ACC112 (cell line): ENCODE measurements around the gene TYMS.
"Not testable (repeated sequence)": the region's sequence is repeated elsewhere in the genome, so short reads cannot be mapped to it uniquely, and the experiment has no call there.

Source experiments
- H2AFZ ChIP-seq: fragments of 200-600 bp; sonication (generic); one replicate; pipeline ENCODE4 v1.6.0; 2017; ENCODE audit warnings: antibody characterized with exemption, low read length; ENCODE audit not compliant: unreplicated experiment
- H3K27ac ChIP-seq: fragments of 200-600 bp; sonication (generic); 2 replicates; pipeline ENCODE4 v1.5.1; 2014; ENCODE audit warnings: low read depth, mild to moderate bottlenecking, antibody characterized with exemption, low read length, moderate library complexity
- H3K27me3 ChIP-seq: fragments of 200-600 bp; sonication (generic); 2 replicates; pipeline ENCODE4 v1.6.1; 2014; ENCODE audit warnings: mild to moderate bottlenecking, antibody characterized with exemption, low read length, moderate library complexity, mixed read lengths; ENCODE audit not compliant: insufficient read depth
- H3K36me3 ChIP-seq: fragments of 200-600 bp; sonication (generic); 2 replicates; pipeline ENCODE4 v1.6.1; 2016; ENCODE audit warnings: mild to moderate bottlenecking, antibody characterized with exemption, low read length, moderate library complexity, mixed read lengths; ENCODE audit not compliant: insufficient read depth
- H3K4me1 ChIP-seq: fragments of 200-600 bp; sonication (generic); one replicate; pipeline ENCODE4 v1.6.1; 2016; ENCODE audit warnings: low read length, mixed read lengths; ENCODE audit not compliant: insufficient read depth, unreplicated experiment, control insufficient read depth
- H3K4me3 ChIP-seq: fragments of 200-600 bp; sonication (generic); 2 replicates; pipeline ENCODE4 v1.5.1; 2014; ENCODE audit warnings: mild to moderate bottlenecking, low read depth, low read length
- H3K79me2 ChIP-seq: fragments of 200-600 bp; sonication (generic); one replicate; pipeline ENCODE4 v1.6.0; 2016; ENCODE audit warnings: low read length; ENCODE audit not compliant: control insufficient read depth, unreplicated experiment, insufficient read depth

Gene TYMS

DNA sequence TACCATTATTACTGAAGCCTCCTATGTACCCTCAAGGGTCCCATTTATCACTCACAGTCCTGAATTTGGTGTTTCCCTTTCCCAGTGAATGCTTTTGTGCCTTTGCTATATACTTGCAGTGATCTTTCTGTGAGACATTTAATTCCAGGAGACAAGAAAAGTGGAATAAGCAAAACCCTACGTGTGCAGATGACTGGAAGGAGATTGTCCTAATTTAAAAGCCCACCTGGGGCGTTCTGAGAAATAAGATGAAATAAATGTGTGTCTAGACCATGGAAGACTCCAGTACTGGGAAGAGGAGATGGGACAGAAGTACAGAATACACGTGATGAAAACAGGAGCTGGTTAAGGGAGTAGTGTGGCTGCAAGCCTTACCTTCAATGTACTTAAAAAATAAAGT lies 19.3 kb downstream of the TYMS start:
- Histone ChIP-seq H3K36me3 (peaks cover 29% of the 10 kb centered on the region), H3K4me1 (no peaks in the 10 kb centered on the region), H3K4me3 (no peak overlapping the region), H3K27ac (no peak overlapping the region), H3K27me3 (no peaks in the 10 kb centered on the region), H2AFZ (no peak overlapping the region), H3K79me2 (no peaks in the 10 kb centered on the region)

DNA sequence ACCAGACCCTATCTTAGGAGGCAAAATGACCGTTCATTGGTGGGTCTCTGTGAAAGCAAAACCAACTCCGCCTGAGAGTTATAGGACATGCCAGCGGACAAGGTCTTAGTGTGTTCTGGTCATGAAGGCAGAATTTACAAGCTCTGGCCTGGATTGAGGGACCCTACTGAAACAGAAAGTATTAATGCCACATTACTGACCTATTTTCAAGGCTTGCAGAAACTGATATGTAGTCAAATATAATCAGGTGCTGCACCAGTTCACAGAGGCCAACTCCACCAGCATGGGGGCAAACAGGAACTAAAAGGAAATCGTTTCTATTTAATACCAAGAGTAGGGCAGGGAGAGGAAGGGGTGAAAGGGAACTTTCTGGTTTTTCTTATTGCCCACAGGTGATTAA lies 19.7 kb downstream of the TYMS start:
- peaks cover 31% of the 10 kb centered on the region for H3K36me3 ChIP-seq
- no peak overlapping the region for H2AFZ ChIP-seq
- H3K27ac ChIP-seq: no peak overlapping the region
- H3K27me3 ChIP-seq: no peaks in the 10 kb centered on the region
- no peaks in the 10 kb centered on the region for H3K79me2 ChIP-seq
- H3K4me3 ChIP-seq: no peak overlapping the region
- no peaks in the 10 kb centered on the region for H3K4me1 ChIP-seq

DNA sequence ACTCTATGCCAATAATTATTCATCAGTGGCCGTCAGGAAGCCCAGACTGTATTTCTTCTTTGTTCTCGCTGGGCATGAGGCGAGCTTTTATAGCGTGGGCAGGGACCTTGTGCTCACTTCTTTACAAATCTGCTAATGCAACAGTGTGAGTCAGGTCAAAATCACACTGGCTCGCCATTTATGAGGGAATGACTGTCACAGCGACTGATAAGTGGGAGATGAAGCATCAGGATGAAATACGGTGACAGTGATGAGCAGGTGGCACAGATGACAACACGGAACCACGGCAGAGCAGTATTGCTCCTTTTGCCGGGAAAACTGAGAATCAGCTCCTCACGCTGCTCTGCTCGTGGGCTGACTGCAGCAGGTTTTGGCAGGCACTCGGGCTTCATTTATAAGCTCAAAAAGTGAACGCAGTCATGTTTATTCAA lies 20.5 kb downstream of the TYMS start:
- Histone ChIP-seq H3K27ac (no peak overlapping the region), H3K36me3 (peaks cover 25% of the 10 kb centered on the region)

DNA sequence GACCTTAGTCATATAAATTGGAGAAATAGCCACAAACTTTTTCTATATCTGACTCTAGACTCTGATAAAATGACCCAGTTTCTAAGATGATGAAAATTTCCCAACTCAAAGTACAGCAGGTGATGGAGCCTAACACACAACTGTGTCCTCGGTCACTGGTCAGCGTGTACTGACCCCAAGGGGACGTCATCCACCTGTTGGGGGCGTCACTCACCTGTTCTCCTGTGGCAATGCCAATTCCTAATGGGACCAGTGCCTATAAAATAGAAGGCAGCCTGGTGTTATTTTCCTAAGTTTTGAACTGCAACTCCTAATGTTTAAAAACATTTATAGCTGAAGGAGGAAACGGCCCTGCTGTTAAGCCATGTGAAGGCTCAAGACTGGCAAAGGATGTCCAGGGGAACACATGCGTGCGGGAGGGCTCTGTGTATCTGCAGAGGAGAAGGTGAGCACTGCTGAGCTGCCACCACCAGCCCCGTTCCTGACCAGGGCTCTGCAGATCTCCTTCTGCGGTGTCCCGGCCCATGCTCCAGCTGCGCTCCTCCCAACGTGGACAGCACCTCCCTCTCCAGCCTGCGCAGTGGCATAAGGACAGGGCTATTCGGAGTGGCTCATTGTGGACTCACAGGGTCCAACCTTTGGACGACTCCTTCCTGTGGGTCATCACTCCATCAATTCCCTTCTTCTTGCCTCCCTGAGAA lies 21.2 kb downstream of the TYMS start:
- Histone ChIP-seq H2AFZ (no peak overlapping the region), H3K4me3 (no peak overlapping the region), H3K79me2 (no peaks in the 10 kb centered on the region), H3K4me1 (no peaks in the 10 kb centered on the region), H3K27me3 (no peaks in the 10 kb centered on the region), H3K27ac (no peak overlapping the region), H3K36me3 (peaks cover 24% of the 10 kb centered on the region)

More for the DNA sequence above, 20.5 kb downstream of the TYMS start:
- H3K4me1 ChIP-seq: no peaks in the 10 kb centered on the region
- no peak overlapping the region for H2AFZ ChIP-seq
- no peak overlapping the region for H3K4me3 ChIP-seq
- H3K27me3 ChIP-seq: no peaks in the 10 kb centered on the region
- H3K79me2 ChIP-seq: no peaks in the 10 kb centered on the region

- H3K79me2 ChIP-seq: no peaks in the 10 kb centered on the region
- no peak overlapping the region for H3K27ac ChIP-seq
- H3K36me3 ChIP-seq: peaks cover 21% of the 10 kb centered on the region
- H2AFZ ChIP-seq: no peak overlapping the region
- no peaks in the 10 kb centered on the region for H3K4me1 ChIP-seq
- no peak overlapping the region for H3K4me3 ChIP-seq
- H3K27me3 ChIP-seq: no peaks in the 10 kb centered on the region
Observed at GRCh38 chr18:679516-679915, 22.1 kb downstream of the TYMS start.

- Histone ChIP-seq H2AFZ (no peak overlapping the region), H3K36me3 (peaks cover 21% of the 10 kb centered on the region), H3K79me2 (no peaks in the 10 kb centered on the region), H3K4me3 (no peak overlapping the region), H3K27me3 (no peaks in the 10 kb centered on the region), H3K4me1 (no peaks in the 10 kb centered on the region), H3K27ac (no peak overlapping the region)
Observed at GRCh38 chr18:680392-680791, 22.9 kb downstream of the TYMS start.

- Histone ChIP-seq H3K27me3 (no peaks in the 10 kb centered on the region), H3K79me2 (no peaks in the 10 kb centered on the region), H3K36me3 (peaks cover 14% of the 10 kb centered on the region; the same call in 1 of the 2 replicates), H3K4me3 (no peak overlapping the region), H3K27ac (no peak overlapping the region), H2AFZ (no peak overlapping the region), H3K4me1 (no peaks in the 10 kb centered on the region)
Observed at GRCh38 chr18:681985-682384, 24.5 kb downstream of the TYMS start.

GRCh38 chr18:682416-682815 lies 25.0 kb downstream of the TYMS start:
- not testable (repeated sequence) for H2AFZ ChIP-seq, H3K4me3 ChIP-seq, H3K4me1 ChIP-seq, H3K27ac ChIP-seq, H3K27me3 ChIP-seq, H3K79me2 ChIP-seq
- peaks cover 14% of the 10 kb centered on the region; the same call in 1 of the 2 replicates for H3K36me3 ChIP-seq

DNA sequence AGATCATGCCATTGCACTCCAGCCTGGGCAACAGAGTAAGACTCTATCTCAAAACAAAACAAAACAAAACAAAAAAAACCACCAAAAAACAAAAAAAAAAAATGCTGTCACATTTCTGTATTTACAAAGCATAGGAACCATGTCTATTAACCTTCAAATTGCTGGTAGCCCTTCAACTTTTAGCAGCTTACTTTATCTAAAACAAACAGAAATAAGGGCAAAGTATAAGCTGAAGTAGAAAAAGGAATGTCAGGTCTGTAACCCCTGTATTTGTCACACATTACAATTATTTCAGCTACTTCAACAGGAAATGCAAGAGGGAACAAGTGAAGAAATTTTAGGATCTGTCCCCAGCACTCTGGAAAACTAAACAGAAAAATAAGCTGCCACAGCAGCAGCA lies 25.4 kb downstream of the TYMS start:
- H3K4me1 ChIP-seq: no peaks in the 10 kb centered on the region
- H2AFZ ChIP-seq: no peak overlapping the region
- no peak overlapping the region for H3K27ac ChIP-seq
- no peaks in the 10 kb centered on the region for H3K27me3 ChIP-seq
- no peak overlapping the region for H3K4me3 ChIP-seq
- 0 out of 2 replicates have a peak, but pooled peaks cover 10% of the 10 kb centered on the region for H3K36me3 ChIP-seq
- no peaks in the 10 kb centered on the region for H3K79me2 ChIP-seq

- H3K4me1 ChIP-seq: no peaks in the 10 kb centered on the region
- H2AFZ ChIP-seq: no peak overlapping the region
- H3K79me2 ChIP-seq: no peaks in the 10 kb centered on the region
- no peak overlapping the region for H3K4me3 ChIP-seq
- no peaks in the 10 kb centered on the region for H3K27me3 ChIP-seq
- no peak overlapping the region for H3K27ac ChIP-seq
- 0 out of 2 replicates have a peak, but pooled peaks cover 10% of the 10 kb centered on the region for H3K36me3 ChIP-seq
Observed at GRCh38 chr18:683531-683930, 26.1 kb downstream of the TYMS start.

DNA sequence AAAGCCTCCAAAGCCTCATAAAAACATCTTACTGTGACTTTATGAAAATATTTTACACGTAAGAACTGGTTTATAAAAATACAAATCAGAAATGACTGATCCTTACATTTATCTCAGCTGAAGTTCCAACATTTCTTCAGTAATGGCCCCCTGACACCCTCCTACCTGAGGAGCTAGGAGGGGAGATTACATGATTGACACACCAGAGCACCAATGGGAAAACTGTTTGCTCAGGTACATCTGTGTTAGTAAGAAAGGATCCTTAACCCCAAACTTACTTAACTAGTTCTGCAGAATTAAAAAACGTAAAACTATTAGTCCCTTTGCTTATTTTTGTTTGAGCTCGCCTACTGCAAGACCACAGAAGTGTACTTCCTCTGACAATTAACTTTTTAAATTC lies 28.0 kb downstream of the TYMS start:
- H3K27me3 ChIP-seq: no peaks in the 10 kb centered on the region
- no peak overlapping the region for H3K4me3 ChIP-seq
- H2AFZ ChIP-seq: no peak overlapping the region
- H3K36me3 ChIP-seq: 0 out of 2 replicates have a peak, but pooled peaks cover 10% of the 10 kb centered on the region
- H3K4me1 ChIP-seq: no peaks in the 10 kb centered on the region
- no peaks in the 10 kb centered on the region for H3K79me2 ChIP-seq
- H3K27ac ChIP-seq: no peak overlapping the region
